GM19193 (cell line): Measurements from ENCODE around the gene ZNF653.

Source experiments
- POLR2A ChIP-seq: IDR thresholded peaks from 4 replicates; pipeline ENCODE4 v1.6.1; 2011; ENCODE audit not compliant: insufficient read depth, insufficient read length; ENCODE audit errors: extremely low read depth

Gene ZNF653

GRCh38 chr19:11499220-11499726 is 6.4 kb downstream of the ZNF653 start:
- no peak for TF ChIP-seq POLR2A

DNA sequence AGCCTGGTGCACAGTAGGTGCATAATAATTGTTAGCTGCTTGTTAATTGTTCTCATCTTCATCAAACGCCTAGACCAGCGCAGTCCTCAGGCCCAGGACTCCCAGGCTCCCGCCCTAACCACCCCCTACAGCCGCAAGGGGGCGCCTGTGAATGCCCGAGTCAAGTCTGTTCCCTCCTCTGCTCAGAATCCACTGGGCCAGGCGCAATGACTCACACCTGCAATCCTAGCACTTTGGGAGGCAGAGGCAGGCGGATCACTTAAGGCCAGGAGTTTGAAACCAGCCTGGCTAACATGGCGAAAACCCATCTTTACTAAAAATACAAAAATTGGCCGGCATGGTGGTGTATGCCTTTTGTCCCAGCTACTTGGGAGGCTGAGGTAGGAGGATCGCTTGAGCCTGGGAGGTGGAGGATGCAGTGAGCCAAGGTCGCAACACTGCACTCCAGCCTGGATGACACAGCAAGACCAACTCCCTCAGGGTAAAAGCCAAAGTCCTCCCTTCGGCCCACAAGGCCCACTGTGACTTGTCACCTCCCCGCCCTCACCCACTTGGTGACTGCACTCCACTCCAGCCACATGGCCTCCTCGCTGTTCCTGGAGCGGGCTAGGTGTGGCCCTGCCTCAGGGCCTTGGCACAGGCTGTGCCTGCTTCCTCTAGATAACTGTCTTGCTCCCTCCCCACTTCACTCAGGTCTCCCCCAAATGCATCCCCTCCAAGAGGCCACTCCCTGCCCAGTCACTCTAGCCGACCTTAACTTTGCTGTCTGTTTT is 9.1 kb downstream of the ZNF653 start:
- no peak for TF ChIP-seq POLR2A

GRCh38 chr19:11495885-11496284 is 9.8 kb downstream of the ZNF653 start:
- TF ChIP-seq POLR2A: no peak

DNA sequence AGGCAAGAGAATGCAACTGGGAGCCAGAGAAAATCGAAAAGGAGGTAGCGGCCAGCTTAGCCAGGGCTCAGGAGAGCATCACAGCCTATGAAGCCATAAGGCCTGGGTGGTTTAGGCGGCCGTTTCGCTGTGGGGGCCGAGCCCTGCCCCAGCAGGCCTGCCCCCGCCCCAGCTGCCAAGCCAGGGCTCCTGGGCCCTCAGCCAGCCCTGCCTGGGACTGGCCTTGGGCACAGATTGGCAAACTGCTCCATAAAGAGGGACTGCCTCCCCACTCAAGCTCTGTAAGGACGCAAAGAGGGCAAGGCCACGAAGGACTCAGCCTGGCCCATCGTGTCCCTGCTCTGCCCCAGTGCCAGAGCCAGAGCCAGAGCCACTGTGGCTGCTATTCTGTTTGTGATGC is 10.2 kb downstream of the ZNF653 start:
- no peak for TF ChIP-seq POLR2A

- no peak for TF ChIP-seq POLR2A
These were observed 10.9 kb downstream of the ZNF653 start for GRCh38 chr19:11494634-11495285.

GRCh38 chr19:11489378-11489777 is 16.3 kb downstream of the ZNF653 start:
- TF ChIP-seq POLR2A: no peak

DNA sequence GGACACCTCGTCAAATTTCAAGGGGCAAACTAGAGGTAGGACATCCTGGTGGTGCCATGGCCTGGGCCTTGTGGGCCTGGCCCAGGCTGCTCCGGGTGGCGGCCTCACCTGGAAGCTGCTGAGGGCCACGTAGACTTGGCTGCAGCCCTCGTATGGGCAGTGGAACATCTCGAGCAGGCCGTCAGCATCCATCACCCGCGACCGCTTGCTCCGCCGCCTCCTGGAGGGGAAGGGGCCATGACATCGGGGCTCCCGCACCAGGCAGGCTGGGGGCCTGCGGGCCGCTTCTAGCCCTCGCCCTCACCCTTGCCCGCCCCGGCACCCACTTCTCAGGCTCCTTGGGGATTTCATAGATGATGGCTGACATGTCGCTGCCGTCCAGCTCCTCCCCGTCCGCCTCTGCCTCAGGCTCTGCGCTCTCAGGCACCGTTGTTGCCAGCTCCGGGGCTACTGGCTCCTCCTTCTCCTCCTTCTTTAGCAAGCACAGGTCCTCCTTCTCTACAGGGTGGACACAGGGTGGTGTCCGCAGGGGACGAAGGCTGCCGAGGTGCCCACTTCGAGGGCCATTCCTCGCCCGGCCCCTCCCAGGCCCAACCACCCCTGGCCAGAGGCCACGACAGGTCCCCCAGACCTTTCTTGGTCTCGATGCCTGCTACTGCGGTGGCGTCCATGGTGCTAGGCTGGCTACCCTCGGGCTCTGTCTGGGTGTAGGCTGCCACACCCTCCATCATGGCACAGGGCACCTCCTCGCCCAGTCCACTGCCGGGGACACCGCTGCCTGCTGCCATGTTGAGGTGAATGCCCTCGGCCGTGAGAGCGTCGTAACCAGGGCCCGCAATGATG is 18.8 kb downstream of the ZNF653 start:
- no peak for TF ChIP-seq POLR2A

DNA sequence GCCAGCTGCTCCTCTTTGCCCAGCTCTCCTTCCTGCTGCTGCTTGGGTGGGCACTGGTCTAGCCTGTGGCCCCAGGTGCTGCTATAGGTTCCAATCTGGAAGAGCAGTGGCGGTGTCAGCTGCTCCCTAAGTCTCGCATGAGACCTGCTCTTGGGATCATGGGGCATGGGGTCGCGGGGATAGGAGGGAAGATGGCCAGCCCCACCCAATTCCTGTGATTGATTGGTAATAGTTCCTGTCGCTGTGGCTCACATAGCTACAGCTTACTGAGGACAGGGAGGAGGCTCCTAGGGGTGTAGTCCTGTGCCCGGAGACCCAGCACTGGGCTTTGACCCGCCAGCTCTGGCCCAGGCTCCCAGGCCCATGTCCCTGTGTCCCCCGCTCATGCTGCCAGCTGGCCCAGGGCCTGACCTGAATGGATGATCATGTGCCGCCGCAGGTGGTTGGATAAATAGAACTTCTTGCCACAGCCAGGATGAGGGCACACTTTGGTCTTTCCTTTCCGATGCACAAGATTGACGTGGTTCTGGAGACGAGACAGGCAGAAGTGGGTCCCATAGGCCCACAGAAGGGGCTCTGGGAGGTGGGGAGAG is 20.3 kb downstream of the ZNF653 start:
- TF ChIP-seq POLR2A: no peak

DNA sequence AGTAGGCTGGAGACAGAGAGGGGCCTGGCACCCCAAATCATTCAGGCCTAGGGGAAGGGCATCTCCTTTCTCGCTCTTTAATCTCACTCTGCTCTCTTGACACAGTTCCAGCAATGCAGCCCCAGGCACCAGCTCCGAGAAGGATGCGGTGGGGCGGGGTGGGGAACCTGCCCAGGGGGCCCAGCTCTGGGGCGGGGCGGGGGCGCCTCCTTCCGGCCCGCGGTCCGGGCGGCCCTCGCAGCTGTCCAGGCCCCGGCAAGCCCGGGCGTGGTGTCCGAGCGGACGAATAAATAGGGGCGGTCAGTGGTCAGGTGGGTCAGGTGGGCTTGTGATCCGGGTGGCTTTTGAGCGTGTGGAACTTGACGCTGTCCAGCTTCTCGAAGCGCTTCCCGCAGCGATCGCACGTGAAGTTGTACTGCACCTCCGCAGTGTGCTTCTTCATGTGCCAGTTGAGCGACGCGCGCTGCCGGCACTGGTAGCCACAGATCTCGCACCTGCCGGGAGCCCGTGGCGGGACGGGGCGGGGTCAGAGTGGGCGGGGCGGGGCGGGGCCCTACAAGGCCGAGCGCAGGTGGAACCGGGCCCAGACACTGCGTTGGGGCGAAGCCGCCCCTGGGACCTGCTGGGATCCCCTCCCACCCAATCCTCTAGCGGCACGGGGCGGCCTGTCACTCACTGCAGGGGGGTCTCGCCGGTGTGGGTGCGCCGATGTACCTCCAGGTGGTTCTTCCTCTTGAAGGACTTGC is 22.1 kb downstream of the ZNF653 start:
- TF ChIP-seq POLR2A: no peak

DNA sequence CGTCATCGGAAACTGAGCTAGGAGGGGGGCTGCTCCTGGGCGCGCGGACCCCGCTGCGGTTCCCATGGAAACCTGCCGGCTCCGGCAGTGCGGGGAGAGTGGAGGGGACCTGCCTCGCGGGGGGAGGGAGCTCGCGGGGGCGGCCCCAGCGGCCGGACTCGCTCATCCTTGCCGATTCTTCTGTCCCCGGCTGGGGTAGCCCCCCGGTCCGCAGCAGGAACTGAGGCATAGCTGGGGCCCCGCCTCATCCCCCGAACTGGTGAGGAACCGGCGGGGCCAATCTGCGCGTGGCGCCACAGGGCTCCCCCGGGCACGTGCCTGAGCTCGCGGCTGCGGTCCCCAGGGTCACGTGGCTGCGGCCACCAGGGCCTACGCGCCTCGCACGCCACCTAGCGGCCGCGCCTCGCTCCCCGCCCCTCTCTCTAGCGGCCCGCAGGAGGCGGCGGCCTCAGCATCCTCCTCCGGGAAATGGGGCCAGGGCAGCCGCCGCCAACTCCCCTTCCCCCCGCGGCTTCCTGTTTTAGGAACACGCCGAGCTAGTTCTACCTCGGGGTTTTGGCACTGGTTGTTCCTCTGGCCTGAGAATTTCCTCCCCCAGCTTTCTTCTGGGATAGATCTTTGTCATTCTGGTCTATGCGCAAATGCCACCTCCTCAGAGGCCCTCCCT is 23.1 kb downstream of the ZNF653 start:
- no peak for TF ChIP-seq POLR2A

DNA sequence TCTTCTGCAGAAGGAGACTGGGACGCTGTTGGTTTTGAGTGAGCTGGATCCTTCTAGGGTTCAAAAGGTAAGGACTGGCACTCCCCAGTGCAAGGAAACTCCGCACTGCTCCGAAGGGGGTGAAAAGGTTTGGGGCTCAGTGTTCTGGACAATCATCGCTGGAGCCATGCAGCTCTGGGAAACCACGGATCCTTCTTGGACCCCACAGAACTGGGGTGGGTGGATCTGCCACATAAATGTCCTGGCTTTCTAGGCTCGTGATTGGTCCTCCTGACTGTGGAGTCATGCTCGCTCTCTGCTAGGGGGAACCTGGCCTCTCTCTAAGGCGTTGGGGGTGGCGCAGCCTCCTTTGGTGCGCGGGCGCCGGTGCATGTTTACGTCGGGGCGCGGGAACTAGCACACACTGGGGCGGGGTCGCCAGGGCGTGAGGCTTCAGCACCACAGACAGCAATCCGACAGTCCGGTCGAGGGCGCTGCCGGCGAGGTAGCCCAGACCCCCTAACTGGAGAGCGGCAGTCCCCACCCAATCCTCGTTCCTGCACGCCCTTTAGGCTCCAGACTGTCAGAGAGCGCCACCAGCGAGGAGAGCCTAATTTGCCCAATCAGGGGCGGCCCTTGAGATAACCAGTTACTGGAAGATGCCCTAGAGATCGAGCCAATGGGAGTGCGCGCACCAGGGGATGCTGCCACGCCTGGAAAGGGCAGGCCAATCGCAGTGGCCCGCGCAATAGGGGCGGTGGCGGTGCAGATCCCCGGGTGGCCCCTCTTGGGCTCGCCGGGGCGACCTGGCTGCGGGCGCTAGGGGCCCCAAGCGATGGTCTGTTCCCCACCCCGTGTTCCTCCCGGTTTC is 23.9 kb downstream of the ZNF653 start:
- no peak for TF ChIP-seq POLR2A

GRCh38 chr19:11480715-11481533 is 24.7 kb downstream of the ZNF653 start, which contains the start of gene ELAVL3:
TSS of gene ELAVL3 (minus strand) at chr19:11481046. CDS start at chr19:11480608, 438 bp downstream.
- no peak for TF ChIP-seq POLR2A

- TF ChIP-seq POLR2A: no peak
These were observed 25.5 kb downstream of the ZNF653 start for GRCh38 chr19:11479898-11480714.
